ENCODE data around the gene MUC6.

The MUC6 gene

GRCh38 chr11:1031121-1031899, 5.2 kb downstream of the MUC6 start:
- TF ChIP-seq POLR2A (IDR thresholded peaks at IDR 0.05; ENCODE audit: low read length) (no peak), GATA1 (IDR thresholded peaks at IDR 0.05; ENCODE audit: low read depth, low read length) (no peak)
- no peak for DNase-seq

GRCh38 chr11:1030556-1030955, 6.0 kb downstream of the MUC6 start:
- DNase-seq = no peak
- no peak for TF ChIP-seq POLR2A (IDR thresholded peaks at IDR 0.05; ENCODE audit: low read length)
- no peak for TF ChIP-seq GATA1 (IDR thresholded peaks at IDR 0.05; ENCODE audit: low read depth, low read length)

GRCh38 chr11:1030086-1030485, 6.4 kb downstream of the MUC6 start:
- TF ChIP-seq GATA1 (IDR thresholded peaks at IDR 0.05; ENCODE audit: low read depth, low read length) (no peak), POLR2A (IDR thresholded peaks at IDR 0.05; ENCODE audit: low read length) (no peak)
- DNase-seq = no peak

- DNase-seq = no peak
- TF ChIP-seq POLR2A (IDR thresholded peaks at IDR 0.05; ENCODE audit: low read length) = no peak
- no peak for TF ChIP-seq GATA1 (IDR thresholded peaks at IDR 0.05; ENCODE audit: low read depth, low read length)
Measured at GRCh38 chr11:1029654-1030053, 6.9 kb downstream of the MUC6 start.

GRCh38 chr11:1029051-1029450, 7.5 kb downstream of the MUC6 start:
- no peak for TF ChIP-seq GATA1 (IDR thresholded peaks at IDR 0.05; ENCODE audit: low read depth, low read length)
- no peak for TF ChIP-seq POLR2A (IDR thresholded peaks at IDR 0.05; ENCODE audit: low read length)

GRCh38 chr11:1028616-1029015, 7.9 kb downstream of the MUC6 start:
- no peak for DNase-seq
- TF ChIP-seq POLR2A (IDR thresholded peaks at IDR 0.05; ENCODE audit: low read length) (no peak), GATA1 (IDR thresholded peaks at IDR 0.05; ENCODE audit: low read depth, low read length) (no peak)

More at GRCh38 chr11:1029051-1029450, 7.5 kb downstream of the MUC6 start:
- no peak for DNase-seq

GRCh38 chr11:1028291-1028540, 8.3 kb downstream of the MUC6 start:
- no peak for DNase-seq
- TF ChIP-seq POLR2A (IDR thresholded peaks at IDR 0.05; ENCODE audit: low read length) = no peak
- no peak for TF ChIP-seq GATA1 (IDR thresholded peaks at IDR 0.05; ENCODE audit: low read depth, low read length)

- no peak for DNase-seq
- TF ChIP-seq POLR2A (IDR thresholded peaks at IDR 0.05; ENCODE audit: low read length) (no peak), GATA1 (IDR thresholded peaks at IDR 0.05; ENCODE audit: low read depth, low read length) (no peak)
Measured at GRCh38 chr11:1027483-1028290, 8.8 kb downstream of the MUC6 start.

GRCh38 chr11:1026641-1027482, 9.7 kb downstream of the MUC6 start:
- DNase-seq = no peak
- no peak for TF ChIP-seq POLR2A (IDR thresholded peaks at IDR 0.05; ENCODE audit: low read length)
- no peak for TF ChIP-seq GATA1 (IDR thresholded peaks at IDR 0.05; ENCODE audit: low read depth, low read length)

- no peak for TF ChIP-seq POLR2A (IDR thresholded peaks at IDR 0.05; ENCODE audit: low read length)
- no peak for TF ChIP-seq GATA1 (IDR thresholded peaks at IDR 0.05; ENCODE audit: low read depth, low read length)
- DNase-seq = no peak
Measured at GRCh38 chr11:1026163-1026450, 10.4 kb downstream of the MUC6 start.

GRCh38 chr11:1025410-1026162, 10.9 kb downstream of the MUC6 start:
- no peak for DNase-seq
- TF ChIP-seq GATA1 (IDR thresholded peaks at IDR 0.05; ENCODE audit: low read depth, low read length) = no peak
- TF ChIP-seq POLR2A (IDR thresholded peaks at IDR 0.05; ENCODE audit: low read length) = no peak

- TF ChIP-seq POLR2A (IDR thresholded peaks at IDR 0.05; ENCODE audit: low read length) (no peak), GATA1 (IDR thresholded peaks at IDR 0.05; ENCODE audit: low read depth, low read length) (no peak)
- no peak for DNase-seq
Measured at GRCh38 chr11:1024597-1025409, 11.7 kb downstream of the MUC6 start.
